BLaER1 treated with 17β-estradiol and CSF1 and Interleukin-3, amounts not matched to agents 10 nM and 100 nM (cell line): ENCODE measurements around the gene MED1.
"Not testable (repeated sequence)": the region's sequence is repeated elsewhere in the genome, so short reads cannot be mapped to it uniquely, and the experiment has no call there.

Source experiments
- H3K27ac ChIP-seq, 11 experiments: shearing (Covaris generic); formaldehyde crosslinking; 2 replicates each; pipeline ENCODE4 v1.8.1; 2022
- H3K27me3 ChIP-seq, 11 experiments: shearing (Covaris generic); formaldehyde crosslinking; 2 replicates each; pipeline ENCODE4 v1.8.1; 2022
- H3K36me3 ChIP-seq, 11 experiments: shearing (Covaris generic); formaldehyde crosslinking; 2 replicates each; pipeline ENCODE4 v1.8.1; 2022
- H3K4me1 ChIP-seq, 10 experiments: shearing (Covaris generic); formaldehyde crosslinking; 2 replicates each; pipeline ENCODE4 v1.8.1; 2022
- H3K4me2 ChIP-seq, 11 experiments: shearing (Covaris generic); formaldehyde crosslinking; 2 replicates each; pipeline ENCODE4 v1.8.1; 2022
- H3K4me3 ChIP-seq, 10 experiments: shearing (Covaris generic); formaldehyde crosslinking; 2 replicates each; pipeline ENCODE4 v1.8.1; 2022
- H3K9ac ChIP-seq, 11 experiments: shearing (Covaris generic); formaldehyde crosslinking; 2 replicates each; pipeline ENCODE4 v1.8.1; 2022
- H3K9me3 ChIP-seq, 11 experiments: shearing (Covaris generic); formaldehyde crosslinking; replicated peaks in 1 of 11; 2 replicates each; pipeline ENCODE4 v1.8.1; 2022
- H4K20me1 ChIP-seq, 11 experiments: shearing (Covaris generic); formaldehyde crosslinking; 2 replicates each; pipeline ENCODE4 v1.8.1; 2022
- Cebpa-rat ChIP-seq, 11 experiments: shearing (Covaris generic); IDR thresholded peaks; 2 replicates each; pipeline ENCODE4 v1.8.1; 2022

MED1 gene

GRCh38 chr17:39447561-39447960, 3.5 kb downstream of the MED1 start:
- Histone ChIP-seq H3K27ac (no peak overlapping the region), H3K4me1 (peaks cover 24 to 35% (median 31%) of the 10 kb centered on the region in 10 experiments), H4K20me1 (peaks cover 0 to 68% (median 45%) of the 10 kb centered on the region in 11 experiments; a peak in 14 of 22 replicates), H3K4me2 (no peak overlapping the region), H3K27me3 (no peaks in the 10 kb centered on the region), H3K9ac (peak overlapping the region in 6 of 11 experiments; percentile 23 to 99 (median 39); a peak in 4 of 22 replicates), H3K4me3 (no peak overlapping the region), H3K9me3 (no peaks in the 10 kb centered on the region), H3K36me3 (peaks cover 57 to 75% (median 66%) of the 10 kb centered on the region in 11 experiments)
- TF ChIP-seq Cebpa-rat (IDR thresholded peaks at IDR 0.05) = no peak

- no peak overlapping the region for H3K4me2 ChIP-seq
- H3K9me3 ChIP-seq = no peaks in the 10 kb centered on the region
- peaks cover 0 to 5% (median 4%) of the 10 kb centered on the region in 10 experiments; a peak in 8 of 20 replicates for H3K4me1 ChIP-seq
- TF ChIP-seq Cebpa-rat (IDR thresholded peaks at IDR 0.05) = no peak
- no peak overlapping the region for H3K27ac ChIP-seq
- peaks cover 0 to 73% (median 51%) of the 10 kb centered on the region in 11 experiments; a peak in 14 of 22 replicates for H4K20me1 ChIP-seq
- peaks cover 98 to 100% (median 100%) of the 10 kb centered on the region in 11 experiments for H3K36me3 ChIP-seq
- H3K9ac ChIP-seq = no peak overlapping the region
- no peak overlapping the region for H3K4me3 ChIP-seq
- H3K27me3 ChIP-seq = no peaks in the 10 kb centered on the region
Measured at GRCh38 chr17:39443326-39443725, 7.7 kb downstream of the MED1 start.

- Histone ChIP-seq H3K36me3 (peaks cover 95 to 100% (median 100%) of the 10 kb centered on the region in 11 experiments), H4K20me1 (peaks cover 0 to 63% (median 32%) of the 10 kb centered on the region in 11 experiments; a peak in 14 of 22 replicates), H3K9ac (0 out of 22 replicates have a peak overlapping the region, but pooled peaks of 1 of the 11 experiments have one; percentile 18)
- not testable (repeated sequence) for H3K27ac ChIP-seq, H3K4me3 ChIP-seq, H3K27me3 ChIP-seq, H3K4me1 ChIP-seq, H3K4me2 ChIP-seq, H3K9me3 ChIP-seq
Measured at GRCh38 chr17:39439868-39440267, 11.2 kb downstream of the MED1 start.

GRCh38 chr17:39429600-39429999, 21.5 kb downstream of the MED1 start:
- H3K36me3 ChIP-seq = peaks cover 97 to 100% (median 100%) of the 10 kb centered on the region in 11 experiments
- no peak overlapping the region for H3K9ac ChIP-seq
- no peak overlapping the region for H3K27ac ChIP-seq
- TF ChIP-seq Cebpa-rat (IDR thresholded peaks at IDR 0.05) = no peak
- no peak overlapping the region for H3K4me2 ChIP-seq
- no peaks in the 10 kb centered on the region for H3K27me3 ChIP-seq
- H3K4me1 ChIP-seq = no peaks in the 10 kb centered on the region
- H3K9me3 ChIP-seq = no peaks in the 10 kb centered on the region
- H4K20me1 ChIP-seq = peaks cover 0 to 21% (median 10%) of the 10 kb centered on the region in 11 experiments; a peak in 10 of 22 replicates
- H3K4me3 ChIP-seq = no peak overlapping the region

GRCh38 chr17:39416141-39416540, 34.9 kb downstream of the MED1 start:
- Histone ChIP-seq H3K4me1 (no peaks in the 10 kb centered on the region), H3K4me2 (no peak overlapping the region), H3K36me3 (peaks cover 95 to 100% (median 99%) of the 10 kb centered on the region in 11 experiments), H4K20me1 (peaks cover 0 to 20% (median 6%) of the 10 kb centered on the region in 11 experiments; a peak in 9 of 22 replicates), H3K27ac (no peak overlapping the region), H3K9ac (no peak overlapping the region), H3K27me3 (no peaks in the 10 kb centered on the region), H3K4me3 (no peak overlapping the region), H3K9me3 (no peaks in the 10 kb centered on the region)
- TF ChIP-seq Cebpa-rat (IDR thresholded peaks at IDR 0.05) = no peak

DNA sequence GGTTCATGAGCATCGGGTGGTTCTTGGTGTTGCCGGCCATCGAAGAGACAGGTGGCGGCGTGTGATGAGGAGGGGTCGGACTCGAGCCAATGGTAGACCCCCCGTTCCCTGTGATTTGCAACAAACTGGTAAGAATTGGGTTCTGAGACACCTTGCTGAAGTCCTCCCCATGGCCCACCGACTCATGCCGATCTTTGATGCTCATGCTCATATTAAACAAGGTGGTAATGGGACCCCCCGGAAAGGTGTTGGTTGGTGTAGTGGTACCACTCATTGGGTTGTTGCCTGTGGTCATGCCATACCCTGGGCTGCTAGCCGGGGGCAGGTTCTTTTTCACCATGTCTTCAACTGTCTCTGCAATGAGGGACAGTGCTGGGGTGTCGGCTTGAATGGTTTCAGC, 40.8 kb downstream of the MED1 start:
- Histone ChIP-seq H3K4me1 (peaks cover 0 to 25% (median under 1%) of the 10 kb centered on the region in 10 experiments; a peak in 8 of 20 replicates), H3K36me3 (peaks cover 89 to 100% (median 97%) of the 10 kb centered on the region in 11 experiments), H3K4me3 (no peak overlapping the region), H3K9ac (no peak overlapping the region), H3K27ac (no peak overlapping the region), H4K20me1 (peaks cover 0 to 39% (median 15%) of the 10 kb centered on the region in 11 experiments; a peak in 11 of 22 replicates), H3K27me3 (no peaks in the 10 kb centered on the region), H3K4me2 (no peak overlapping the region), H3K9me3 (no peaks in the 10 kb centered on the region)
- TF ChIP-seq Cebpa-rat (IDR thresholded peaks at IDR 0.05) = no peak

DNA sequence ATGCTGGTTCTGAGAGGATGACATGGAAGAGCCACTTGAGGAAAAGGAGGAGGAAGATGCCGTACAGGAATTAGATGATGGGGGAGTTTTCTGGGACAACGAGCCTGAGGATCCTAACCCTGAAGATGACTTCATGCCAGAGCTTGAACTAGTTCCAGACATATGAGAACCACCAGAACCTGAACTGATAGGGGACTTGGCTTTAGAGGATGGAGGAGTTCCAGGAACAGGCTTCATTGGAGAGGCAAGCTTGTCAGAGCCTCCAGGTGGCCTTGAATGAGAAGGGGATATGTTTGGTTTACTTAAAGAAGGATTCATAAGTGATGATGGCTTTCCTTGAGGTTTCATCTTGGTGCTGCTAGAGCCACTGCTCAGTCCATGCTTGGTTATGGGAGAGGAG, 42.7 kb downstream of the MED1 start:
- no peak for TF ChIP-seq Cebpa-rat (IDR thresholded peaks at IDR 0.05)
- H3K27ac ChIP-seq = no peak overlapping the region
- H3K9me3 ChIP-seq = no peaks in the 10 kb centered on the region
- H3K36me3 ChIP-seq = peaks cover 73 to 88% (median 83%) of the 10 kb centered on the region in 11 experiments
- no peaks in the 10 kb centered on the region for H3K27me3 ChIP-seq
- no peak overlapping the region for H3K4me2 ChIP-seq
- no peak overlapping the region; a peak in 1 of 22 replicates for H3K9ac ChIP-seq
- no peak overlapping the region for H3K4me3 ChIP-seq
- H3K4me1 ChIP-seq = peaks cover 0 to 44% (median 11%) of the 10 kb centered on the region in 10 experiments; a peak in 10 of 20 replicates
- H4K20me1 ChIP-seq = peaks cover 2 to 55% (median 23%) of the 10 kb centered on the region in 11 experiments; a peak in 17 of 22 replicates

- no peak overlapping the region for H3K27ac ChIP-seq
- no peak overlapping the region for H3K4me3 ChIP-seq
- no peaks in the 10 kb centered on the region for H3K27me3 ChIP-seq
- no peak for TF ChIP-seq Cebpa-rat (IDR thresholded peaks at IDR 0.05)
- no peaks in the 10 kb centered on the region for H3K9me3 ChIP-seq
- peaks cover 10 to 58% (median 30%) of the 10 kb centered on the region in 11 experiments; a peak in 17 of 22 replicates for H4K20me1 ChIP-seq
- H3K4me1 ChIP-seq = peaks cover 0 to 52% (median 16%) of the 10 kb centered on the region in 10 experiments; a peak in 12 of 20 replicates
- H3K36me3 ChIP-seq = peaks cover 61 to 74% (median 69%) of the 10 kb centered on the region in 11 experiments
- H3K9ac ChIP-seq = peak overlapping the region in 1 of 11 experiments; percentile 15; a peak in 1 of 22 replicates
- peak overlapping the region in 1 of 11 experiments; percentile 59; a peak in 1 of 22 replicates for H3K4me2 ChIP-seq
Measured at GRCh38 chr17:39406951-39407350, 44.1 kb downstream of the MED1 start.

DNA sequence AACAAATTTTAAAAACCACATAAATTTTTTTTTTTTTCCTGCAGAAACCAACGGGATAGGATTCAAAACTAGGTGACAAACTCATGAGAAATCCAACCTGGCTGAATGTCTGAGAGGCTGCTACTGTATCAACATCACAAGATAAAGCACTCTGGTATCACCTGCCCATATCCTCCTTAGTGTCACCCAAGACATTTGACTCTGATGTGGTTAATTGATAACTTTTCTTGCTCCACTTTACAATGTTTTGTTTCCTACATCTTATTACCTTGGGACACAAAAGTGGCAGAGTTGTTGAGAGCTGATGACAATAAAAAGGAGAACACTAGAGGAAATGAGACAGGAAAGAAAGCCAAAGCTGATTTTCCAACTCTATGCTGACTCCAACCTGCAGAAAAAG, 45.6 kb downstream of the MED1 start:
- Histone ChIP-seq H3K27ac (peak overlapping the region in 9 of 11 experiments; percentile 22 to 80 (median 59); a peak in 13 of 22 replicates), H3K4me2 (peak overlapping the region in 3 of 11 experiments; percentile 55 to 72 (median 59); a peak in 6 of 22 replicates), H3K36me3 (peaks cover 45 to 58% (median 53%) of the 10 kb centered on the region in 11 experiments), H3K9me3 (no peaks in the 10 kb centered on the region), H3K4me1 (peaks cover 4 to 54% (median 20%) of the 10 kb centered on the region in 10 experiments), H3K27me3 (no peaks in the 10 kb centered on the region), H4K20me1 (peaks cover 12 to 55% (median 30%) of the 10 kb centered on the region in 11 experiments; a peak in 17 of 22 replicates), H3K4me3 (no peak overlapping the region), H3K9ac (peak overlapping the region in 7 of 11 experiments; percentile 32 to 66 (median 54); a peak in 10 of 22 replicates)
- TF ChIP-seq Cebpa-rat (IDR thresholded peaks at IDR 0.05) = no peak
